OCI-LY1 (cell line): ENCODE results near the gene MTMR3.

ENCODE experiments used
- H2AFZ ChIP-seq: fragments of 200-600 bp; sonication (generic), shearing (Covaris generic); 2 replicates; pipeline ENCODE4 v1.6.0; 2014; ENCODE audit warnings: antibody characterized with exemption, mild to moderate bottlenecking, low read length
- H3F3A ChIP-seq: fragments of 200-600 bp; sonication (generic), shearing (Covaris generic); 2 replicates; pipeline ENCODE4 v1.6.0; 2014; ENCODE audit warnings: mild to moderate bottlenecking, antibody characterized with exemption, low read length, moderate library complexity; ENCODE audit not compliant: insufficient read depth
- H3K27ac ChIP-seq: fragments of 200-600 bp; sonication (generic); 2 replicates; pipeline ENCODE4 v1.5.1; 2014; ENCODE audit warnings: low read length, mixed run types, mild to moderate bottlenecking, low read depth; ENCODE audit not compliant: poor library complexity, severe bottlenecking
- H3K27me3 ChIP-seq: fragments of 200-600 bp; sonication (generic); 2 replicates; pipeline ENCODE4 v1.6.0; 2014; ENCODE audit warnings: antibody characterized with exemption, mild to moderate bottlenecking, low read length, moderate library complexity; ENCODE audit not compliant: insufficient read depth
- H3K36me3 ChIP-seq: fragments of 200-600 bp; sonication (generic); 2 replicates; pipeline ENCODE4 v1.6.1; 2014; ENCODE audit warnings: mild to moderate bottlenecking, antibody characterized with exemption, low read length, moderate library complexity, mixed read lengths; ENCODE audit not compliant: insufficient read depth
- H3K4me1 ChIP-seq: fragments of 200-600 bp; sonication (generic); 2 replicates; pipeline ENCODE4 v1.5.1; 2014; ENCODE audit warnings: mild to moderate bottlenecking, low read length, moderate library complexity; ENCODE audit not compliant: insufficient read depth, severe bottlenecking
- H3K4me2 ChIP-seq: fragments of 200-600 bp; sonication (generic), shearing (Covaris generic); 2 replicates; pipeline ENCODE4 v1.6.1; 2014; ENCODE audit warnings: low read length
- H3K4me3 ChIP-seq: fragments of 200-600 bp; sonication (generic); 2 replicates; pipeline ENCODE4 v1.5.1; 2014; ENCODE audit warnings: low read length, low read depth, mild to moderate bottlenecking, mixed read lengths; ENCODE audit not compliant: poor library complexity, severe bottlenecking
- H3K79me2 ChIP-seq: fragments of 200-600 bp; shearing (Covaris generic); 2 replicates; pipeline ENCODE4 v1.6.1; 2016; ENCODE audit warnings: mixed run types, low read length, mixed read lengths; ENCODE audit not compliant: insufficient read depth
- H3K9ac ChIP-seq: fragments of 200-600 bp; sonication (generic), shearing (Covaris generic); 2 replicates; pipeline ENCODE4 v1.6.1; 2014; ENCODE audit warnings: mild to moderate bottlenecking, low read length, mixed read lengths
- H3K9me2 ChIP-seq: fragments of 200-600 bp; sonication (generic), shearing (Covaris generic); 2 replicates; pipeline ENCODE4 v1.6.1; 2014; ENCODE audit warnings: low read depth, mild to moderate bottlenecking, low read length, mixed read lengths
- H3K9me3 ChIP-seq: fragments of 200-600 bp; shearing (Covaris generic); 2 replicates; pipeline ENCODE4 v1.6.1; 2014; ENCODE audit warnings: low read length, mixed read lengths
- H4K20me1 ChIP-seq: fragments of 200-600 bp; sonication (generic), shearing (Covaris generic); 2 replicates; pipeline ENCODE4 v1.6.0; 2016; ENCODE audit warnings: mild to moderate bottlenecking, low read length; ENCODE audit not compliant: insufficient read depth
- EZH2 ChIP-seq: fragments of 200-600 bp; sonication (generic), shearing (Covaris generic); IDR thresholded peaks from 2 replicates; pipeline ENCODE4 v1.8.0; 2017; ENCODE audit warnings: borderline replicate concordance, mixed run types, mild to moderate bottlenecking, antibody characterized with exemption, low read length, moderate library complexity, mixed read lengths
- TF ChIP-seq, protein P1 (sequence below): fragments of 200-600 bp; sonication (generic), shearing (Covaris generic); IDR thresholded peaks from 2 replicates; pipeline ENCODE4 v1.5.1; 2017; ENCODE audit warnings: mild to moderate bottlenecking, antibody characterized with exemption, low read length, moderate library complexity, mixed read lengths

MTMR3 gene

DNA sequence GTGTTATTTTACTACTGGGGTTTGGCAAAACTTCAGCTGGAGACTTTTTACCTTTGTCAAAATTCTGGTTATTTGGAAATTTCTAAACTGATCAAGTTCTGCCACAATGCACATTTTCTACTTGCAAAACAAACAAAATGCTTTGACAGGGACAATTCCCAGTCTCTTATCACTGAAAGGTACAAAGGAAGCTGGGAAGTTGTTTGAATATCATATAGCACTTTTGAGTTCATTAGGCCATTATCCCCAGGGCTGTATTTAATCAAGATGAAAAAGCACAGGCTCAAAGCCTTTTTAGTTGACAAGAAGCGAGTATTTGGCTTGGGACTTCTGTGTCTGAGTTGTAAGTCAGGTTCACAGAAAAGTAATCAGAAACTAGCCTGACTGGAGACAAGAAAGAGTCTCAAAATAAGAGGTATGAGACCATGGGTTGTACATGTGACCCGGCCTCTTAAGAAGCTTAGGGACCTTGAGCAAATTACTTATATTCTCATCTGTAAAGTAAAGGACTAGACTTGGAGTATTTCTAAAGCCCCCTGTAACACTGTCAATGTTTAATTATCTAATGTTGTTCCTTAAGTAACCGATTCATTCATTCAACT lies 194.4 kb downstream of the MTMR3 start:
- Histone ChIP-seq H3K36me3 (no peaks in the 10 kb centered on the region), H3K4me1 (no peaks in the 10 kb centered on the region), H3K4me3 (no peak overlapping the region), H3K4me2 (no peak overlapping the region), H3K9me2 (no peaks in the 10 kb centered on the region), H3K27ac (no peak overlapping the region), H3K27me3 (no peaks in the 10 kb centered on the region; the same call in 1 of the 2 replicates), H2AFZ (no peak overlapping the region), H3K79me2 (no peaks in the 10 kb centered on the region), H3K9me3 (no peaks in the 10 kb centered on the region), H3F3A (no peaks in the 10 kb centered on the region), H3K9ac (no peak overlapping the region), H4K20me1 (no peaks in the 10 kb centered on the region)
- TF ChIP-seq, protein P1, sequence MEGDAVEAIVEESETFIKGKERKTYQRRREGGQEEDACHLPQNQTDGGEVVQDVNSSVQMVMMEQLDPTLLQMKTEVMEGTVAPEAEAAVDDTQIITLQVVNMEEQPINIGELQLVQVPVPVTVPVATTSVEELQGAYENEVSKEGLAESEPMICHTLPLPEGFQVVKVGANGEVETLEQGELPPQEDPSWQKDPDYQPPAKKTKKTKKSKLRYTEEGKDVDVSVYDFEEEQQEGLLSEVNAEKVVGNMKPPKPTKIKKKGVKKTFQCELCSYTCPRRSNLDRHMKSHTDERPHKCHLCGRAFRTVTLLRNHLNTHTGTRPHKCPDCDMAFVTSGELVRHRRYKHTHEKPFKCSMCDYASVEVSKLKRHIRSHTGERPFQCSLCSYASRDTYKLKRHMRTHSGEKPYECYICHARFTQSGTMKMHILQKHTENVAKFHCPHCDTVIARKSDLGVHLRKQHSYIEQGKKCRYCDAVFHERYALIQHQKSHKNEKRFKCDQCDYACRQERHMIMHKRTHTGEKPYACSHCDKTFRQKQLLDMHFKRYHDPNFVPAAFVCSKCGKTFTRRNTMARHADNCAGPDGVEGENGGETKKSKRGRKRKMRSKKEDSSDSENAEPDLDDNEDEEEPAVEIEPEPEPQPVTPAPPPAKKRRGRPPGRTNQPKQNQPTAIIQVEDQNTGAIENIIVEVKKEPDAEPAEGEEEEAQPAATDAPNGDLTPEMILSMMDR = no peak
- TF ChIP-seq EZH2 = no peak

DNA sequence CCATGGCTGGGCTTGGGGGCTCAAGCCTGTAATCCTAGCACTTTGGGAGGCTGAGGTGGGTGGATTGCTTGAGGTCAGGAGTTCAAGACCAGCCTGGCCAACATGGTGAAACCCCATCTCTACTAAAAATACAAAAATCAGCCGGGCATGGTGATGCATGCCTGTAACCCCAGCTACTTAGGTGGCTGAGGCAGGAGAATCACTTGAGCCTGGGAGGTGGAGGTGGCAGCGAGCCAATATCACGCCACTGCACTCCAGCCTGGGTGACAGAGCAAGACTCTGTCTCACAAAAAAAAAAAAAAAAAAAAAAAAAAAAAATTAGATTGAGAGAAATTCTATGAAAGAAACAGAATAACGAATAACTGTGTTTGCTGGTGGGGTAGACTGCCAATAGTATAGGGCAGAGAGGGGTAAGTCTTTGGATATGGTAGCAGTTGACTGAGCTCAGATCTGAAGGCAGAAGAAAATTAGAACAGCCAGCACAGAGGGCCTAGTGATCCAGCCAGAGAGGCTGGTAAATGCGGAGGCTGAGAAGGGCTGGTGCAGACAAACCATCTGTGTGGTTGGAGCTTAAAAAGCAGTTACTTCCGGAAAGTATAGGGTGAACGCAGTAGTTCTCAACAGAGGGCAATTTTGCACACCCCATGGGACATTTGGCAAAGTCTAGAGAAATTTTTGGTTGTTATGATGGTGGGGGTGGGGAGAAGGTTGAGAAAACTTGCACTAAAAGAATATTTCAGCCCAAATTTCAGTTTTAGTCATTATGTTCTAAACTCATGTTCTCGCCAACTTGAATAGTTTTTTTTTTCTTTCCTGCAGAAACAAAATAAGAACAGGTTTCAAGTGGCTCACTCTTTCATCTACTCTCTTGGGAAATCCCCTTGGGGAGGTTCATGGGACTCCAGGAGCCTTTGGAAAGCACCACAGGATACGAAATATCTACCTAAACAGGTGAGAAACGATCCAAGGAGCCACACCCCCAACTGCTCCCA lies 195.6 kb downstream of the MTMR3 start:
- H3F3A ChIP-seq = no peaks in the 10 kb centered on the region
- no peak overlapping the region for H2AFZ ChIP-seq
- H3K9ac ChIP-seq = no peak overlapping the region
- TF ChIP-seq EZH2 = no peak
- TF ChIP-seq, protein P1 = no peak
- no peaks in the 10 kb centered on the region for H3K79me2 ChIP-seq
- H3K4me2 ChIP-seq = no peak overlapping the region
- H4K20me1 ChIP-seq = no peaks in the 10 kb centered on the region
- H3K4me1 ChIP-seq = no peaks in the 10 kb centered on the region
- H3K4me3 ChIP-seq = no peak overlapping the region
- no peaks in the 10 kb centered on the region for H3K9me3 ChIP-seq
- H3K27me3 ChIP-seq = peaks cover under 1% of the 10 kb centered on the region
- no peaks in the 10 kb centered on the region for H3K9me2 ChIP-seq
- H3K36me3 ChIP-seq = no peaks in the 10 kb centered on the region
- no peak overlapping the region for H3K27ac ChIP-seq

DNA sequence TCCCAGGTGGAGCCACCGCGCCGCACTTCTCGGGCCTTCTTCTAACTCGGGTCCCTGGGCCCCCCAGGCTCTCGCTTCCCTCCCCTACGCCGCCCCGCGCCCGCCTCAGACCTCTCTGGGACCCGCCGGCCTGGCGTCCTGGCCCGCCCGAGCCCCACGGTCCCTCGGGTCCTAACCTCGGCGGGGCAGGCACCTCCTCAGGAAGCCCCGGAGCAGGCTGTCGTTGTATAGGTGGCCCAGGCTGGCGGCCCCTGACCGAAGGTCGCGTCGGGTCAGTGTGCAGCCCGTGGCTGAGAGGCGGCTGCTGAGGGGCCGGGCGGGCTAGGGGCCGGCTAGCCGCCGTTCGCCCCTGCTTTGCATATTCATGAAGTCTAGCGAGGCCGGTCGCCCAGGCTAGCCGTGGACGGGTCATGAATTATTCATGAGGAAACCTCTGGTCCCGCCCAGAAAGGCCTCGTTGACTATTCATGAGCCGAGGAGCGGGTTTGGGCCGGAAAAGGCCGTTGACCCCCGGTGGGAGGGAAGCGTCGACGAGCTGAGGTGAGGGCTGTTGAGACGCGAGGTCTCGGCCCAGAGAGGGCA lies 197.1 kb downstream of the MTMR3 start, which contains the start of gene HORMAD2:
Gene HORMAD2, plus strand, starts transcription at position 513 of the 582 bp plus-strand sequence. CDS start 13,489 bp downstream, outside the sequence.
- H3K79me2 ChIP-seq = no peaks in the 10 kb centered on the region
- H3K9me3 ChIP-seq = no peaks in the 10 kb centered on the region
- H3K4me2 ChIP-seq = no peak within 1 kb of the TSS
- no peaks in the 10 kb centered on the region for H3K4me1 ChIP-seq
- TF ChIP-seq, protein P1 = no peak
- no peak within 1 kb of the TSS for H2AFZ ChIP-seq
- H3K36me3 ChIP-seq = no peaks in the 10 kb centered on the region
- no peak within 1 kb of the TSS for H3K4me3 ChIP-seq
- H3K27ac ChIP-seq = no peak within 1 kb of the TSS
- no peaks in the 10 kb centered on the region for H4K20me1 ChIP-seq
- no peaks in the 10 kb centered on the region for H3K9me2 ChIP-seq
- peaks cover 6% of the 10 kb centered on the region; the same call in 1 of the 2 replicates for H3K27me3 ChIP-seq
- no peak within 1 kb of the TSS for H3K9ac ChIP-seq
- H3F3A ChIP-seq = no peaks in the 10 kb centered on the region
